Fibroblast of pulmonary artery (primary cell): ENCODE results near the gene WDR3.

Experiments used
- DNase-seq: peaks from one replicate; pipeline ENCODE4 v3.0.0-alpha.2; 2010; ENCODE audit warnings: low read depth
- H3K4me3 ChIP-seq: replicated peaks from 2 replicates; pipeline ENCODE4 v1.5.1; 2011; ENCODE audit warnings: low read depth, mild to moderate bottlenecking, control low read depth, low read length, moderate library complexity
- CTCF ChIP-seq: IDR thresholded peaks from 2 replicates; pipeline ENCODE4 v1.5.1; 2011; ENCODE audit warnings: mild to moderate bottlenecking, control low read depth, low read length, inconsistent platforms; ENCODE audit errors: missing control alignments

Gene WDR3

GRCh38 chr1:117929343-117930172 lies at the start of gene WDR3, which contains the start of gene GDAP2:
Gene WDR3 (plus strand): TSS chr1:117929739. CDS start chr1:117933320, 3,581 bp downstream.
Gene GDAP2 (minus strand): TSS chr1:117929621. CDS start chr1:117920357, 9,264 bp downstream.
- no peak for TF ChIP-seq CTCF

GRCh38 chr1:117883616-117884015 lies 45.9 kb upstream of the WDR3 start:
- no peak for DNase-seq
- TF ChIP-seq CTCF = no peak
- H3K4me3 ChIP-seq = no peak overlapping the region

More at GRCh38 chr1:117929343-117930172, at the start of gene WDR3, which contains the start of gene GDAP2:
- H3K4me3 ChIP-seq = peak within 1 kb of the TSS; percentile 86
- peak; percentile 97 for DNase-seq

- TF ChIP-seq CTCF = no peak
- no peak overlapping the region for H3K4me3 ChIP-seq
- DNase-seq = peak; percentile 47
Observed at GRCh38 chr1:117886101-117886795, 43.3 kb upstream of the WDR3 start.

- TF ChIP-seq CTCF = no peak
- no peak for DNase-seq
- H3K4me3 ChIP-seq = no peak overlapping the region
Observed at GRCh38 chr1:117890452-117890851, 39.1 kb upstream of the WDR3 start.

- TF ChIP-seq CTCF = no peak
- no peak for DNase-seq
- H3K4me3 ChIP-seq = no peak overlapping the region
Observed at GRCh38 chr1:117892512-117892911, 37.0 kb upstream of the WDR3 start.

GRCh38 chr1:117894078-117894477 lies 35.5 kb upstream of the WDR3 start:
- TF ChIP-seq CTCF = no peak
- DNase-seq = no peak
- no peak overlapping the region for H3K4me3 ChIP-seq
